Activated T-helper 17 cell treated with anti-CD3 and anti-CD28 coated beads, Interleukin-2, amount 50 U/mL, for 72 hours (primary cell): Measurements from ENCODE around the gene ZNF324B. TPM values are rescaled to one million over a fixed set of nuclear protein-coding genes. Genes with fewer than 3 reads are reported as not detected.
"Not testable (repeated sequence)": the region's sequence is repeated elsewhere in the genome, so short reads cannot be mapped to it uniquely, and the experiment has no call there.

Experiments
- ATAC-seq: fragments of 150-1000 bp; cut with Tn5 transposase; replicated peaks from 2 replicates; pipeline ENCODE4 v1.10.0; 2021; ENCODE audit warnings: mild to moderate bottlenecking, moderate library complexity
- H3K27ac Mint-ChIP-seq: one replicate; pipeline ENCODE4 v1.8.0; 2022; ENCODE audit warnings: mixed read lengths
- H3K27me3 Mint-ChIP-seq: one replicate; pipeline ENCODE4 v1.8.0; 2022; ENCODE audit warnings: mixed read lengths
- H3K36me3 Mint-ChIP-seq: one replicate; pipeline ENCODE4 v1.8.0; 2022; ENCODE audit warnings: low read depth, mild to moderate bottlenecking, mixed read lengths
- H3K4me1 Mint-ChIP-seq: one replicate; pipeline ENCODE4 v1.8.0; 2022; ENCODE audit warnings: mixed read lengths
- H3K4me3 Mint-ChIP-seq: one replicate; pipeline ENCODE4 v1.8.0; 2022; ENCODE audit warnings: mild to moderate bottlenecking, mixed read lengths
- H3K9me3 Mint-ChIP-seq: one replicate; pipeline ENCODE4 v1.8.0; 2022; ENCODE audit warnings: mixed read lengths
- total RNA-seq, 2 donors: library from RNA; stranded (reverse); gene quantifications; one replicate each; pipeline ENCODE4 v1.2.3, GENCODE V29; 2022

The ZNF324B gene
- total RNA-seq, 2 donors from 2014 or later = 8.8 to 8.9 TPM

DNA sequence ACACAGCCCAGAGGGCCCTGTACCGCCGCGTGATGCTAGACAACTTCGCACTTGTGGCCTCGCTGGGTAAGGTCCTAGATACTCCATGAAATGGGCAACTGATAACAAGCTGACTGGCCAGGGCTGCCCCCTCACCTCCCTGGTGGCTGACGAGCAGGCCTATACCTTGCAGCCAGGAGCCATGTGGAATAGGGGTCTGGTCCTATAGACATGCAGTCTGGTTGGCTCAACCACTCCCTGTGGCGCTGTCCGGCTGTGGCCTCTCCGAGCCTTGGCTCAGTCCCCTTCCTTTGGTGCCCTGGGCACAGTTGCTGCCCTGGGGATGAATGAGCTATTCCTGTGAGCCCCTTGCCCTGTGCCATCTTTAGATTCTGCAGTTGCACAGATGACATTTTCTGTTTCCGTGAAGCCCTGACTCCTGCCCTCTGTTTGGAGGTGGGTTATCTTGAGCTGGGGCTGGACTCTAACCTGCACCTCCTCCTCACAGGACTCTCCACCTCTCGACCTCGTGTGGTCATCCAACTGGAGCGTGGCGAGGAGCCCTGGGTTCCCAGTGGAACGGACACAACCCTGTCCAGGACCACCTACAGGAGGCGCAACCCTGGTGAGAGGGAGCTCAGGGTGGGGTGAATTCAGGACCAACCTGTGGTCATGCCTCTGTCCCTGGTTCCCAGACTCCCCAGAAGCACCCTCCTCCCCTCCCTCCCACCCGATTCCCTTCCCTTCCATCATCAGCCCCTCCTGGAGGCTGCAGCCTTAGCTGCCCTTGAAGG is 18.0 kb downstream of the ZNF324B start:
- H3K9me3 Mint-ChIP-seq = no peaks in the 10 kb centered on the region
- ATAC-seq = no peak
- H3K27me3 Mint-ChIP-seq = no peaks in the 10 kb centered on the region
- H3K27ac Mint-ChIP-seq = no peak overlapping the region
- no peak overlapping the region for H3K4me3 Mint-ChIP-seq
- H3K4me1 Mint-ChIP-seq = peaks cover 6% of the 10 kb centered on the region
- H3K36me3 Mint-ChIP-seq = peaks cover 35% of the 10 kb centered on the region

GRCh38 chr19:58470837-58471543 is 19.6 kb downstream of the ZNF324B start:
- H3K4me3 Mint-ChIP-seq, H3K27ac Mint-ChIP-seq, H3K9me3 Mint-ChIP-seq, H3K4me1 Mint-ChIP-seq, ATAC-seq, H3K27me3 Mint-ChIP-seq: not testable (repeated sequence)
- peaks cover 35% of the 10 kb centered on the region for H3K36me3 Mint-ChIP-seq

DNA sequence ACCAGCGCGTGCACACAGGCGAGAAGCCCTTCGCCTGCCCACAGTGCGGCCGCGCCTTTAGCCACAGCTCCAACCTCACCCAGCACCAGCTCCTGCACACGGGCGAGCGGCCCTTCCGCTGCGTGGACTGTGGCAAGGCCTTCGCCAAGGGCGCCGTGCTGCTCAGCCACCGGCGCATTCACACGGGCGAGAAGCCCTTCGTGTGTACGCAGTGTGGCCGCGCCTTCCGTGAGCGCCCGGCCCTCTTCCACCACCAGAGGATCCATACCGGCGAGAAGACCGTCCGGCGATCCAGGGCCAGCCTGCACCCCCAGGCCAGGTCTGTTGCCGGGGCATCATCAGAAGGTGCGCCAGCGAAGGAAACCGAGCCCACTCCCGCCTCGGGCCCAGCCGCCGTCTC is 20.3 kb downstream of the ZNF324B start:
- Mint-ChIP-seq H3K4me1 (peaks cover 11% of the 10 kb centered on the region), H3K9me3 (no peaks in the 10 kb centered on the region), H3K27me3 (no peaks in the 10 kb centered on the region), H3K36me3 (peaks cover 35% of the 10 kb centered on the region), H3K4me3 (no peak overlapping the region), H3K27ac (no peak overlapping the region)
- no peak for ATAC-seq

- H3K4me3 Mint-ChIP-seq = peak overlapping the region; percentile 88
- no peak for ATAC-seq
- no peaks in the 10 kb centered on the region for H3K9me3 Mint-ChIP-seq
- no peaks in the 10 kb centered on the region for H3K27me3 Mint-ChIP-seq
- H3K4me1 Mint-ChIP-seq = peaks cover 10% of the 10 kb centered on the region
- peaks cover 35% of the 10 kb centered on the region for H3K36me3 Mint-ChIP-seq
- peak overlapping the region; percentile 17 for H3K27ac Mint-ChIP-seq
Observed at GRCh38 chr19:58473775-58474174, 22.4 kb downstream of the ZNF324B start.

GRCh38 chr19:58474291-58474996 is 23.0 kb downstream of the ZNF324B start:
- no peak for ATAC-seq
- H3K4me1 Mint-ChIP-seq = peaks cover 10% of the 10 kb centered on the region
- no peaks in the 10 kb centered on the region for H3K9me3 Mint-ChIP-seq
- peaks cover 34% of the 10 kb centered on the region for H3K36me3 Mint-ChIP-seq
- no peaks in the 10 kb centered on the region for H3K27me3 Mint-ChIP-seq
- H3K27ac Mint-ChIP-seq = peak overlapping the region; percentile 17
- peak overlapping the region; percentile 88 for H3K4me3 Mint-ChIP-seq

DNA sequence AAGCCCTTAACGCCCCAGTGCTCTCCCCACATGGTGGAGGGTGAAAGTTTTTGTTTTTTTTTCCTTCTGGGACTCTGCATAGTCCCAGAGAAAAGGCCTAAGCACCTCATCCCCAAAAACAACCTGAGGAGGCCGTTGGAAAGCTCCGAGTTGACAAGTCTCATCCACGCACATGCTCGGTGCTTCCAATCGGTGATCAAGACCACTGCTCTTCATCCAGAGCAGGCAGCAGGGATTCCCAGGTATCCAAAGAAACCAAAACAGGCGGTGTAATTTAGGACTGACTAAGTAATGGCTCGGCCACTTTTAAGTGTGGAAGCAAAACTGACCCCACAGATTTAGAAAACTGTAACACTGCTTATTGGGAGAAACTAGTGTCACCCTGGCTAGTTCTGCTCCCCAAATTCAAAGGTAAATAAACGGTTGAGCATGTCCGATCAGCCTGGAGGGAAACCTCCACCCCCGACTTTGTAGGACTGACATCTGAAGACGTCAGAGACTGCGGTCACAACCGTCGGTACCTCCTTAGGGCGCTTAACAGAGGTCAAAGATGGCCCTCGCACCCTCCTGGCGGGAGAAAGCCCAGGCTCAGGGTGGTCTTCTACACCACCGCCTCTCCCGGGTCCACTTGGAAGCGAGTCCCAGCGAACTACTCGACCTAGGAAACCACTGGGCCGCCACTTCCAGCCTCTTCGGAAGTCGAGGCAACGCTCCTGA is 23.7 kb downstream of the ZNF324B start:
- peak overlapping the region; percentile 88 for H3K4me3 Mint-ChIP-seq
- H3K4me1 Mint-ChIP-seq = peaks cover 10% of the 10 kb centered on the region
- no peaks in the 10 kb centered on the region for H3K27me3 Mint-ChIP-seq
- H3K27ac Mint-ChIP-seq = peak overlapping the region; percentile 96
- H3K9me3 Mint-ChIP-seq = no peaks in the 10 kb centered on the region
- peaks cover 27% of the 10 kb centered on the region for H3K36me3 Mint-ChIP-seq
- ATAC-seq = peak; percentile 27

DNA sequence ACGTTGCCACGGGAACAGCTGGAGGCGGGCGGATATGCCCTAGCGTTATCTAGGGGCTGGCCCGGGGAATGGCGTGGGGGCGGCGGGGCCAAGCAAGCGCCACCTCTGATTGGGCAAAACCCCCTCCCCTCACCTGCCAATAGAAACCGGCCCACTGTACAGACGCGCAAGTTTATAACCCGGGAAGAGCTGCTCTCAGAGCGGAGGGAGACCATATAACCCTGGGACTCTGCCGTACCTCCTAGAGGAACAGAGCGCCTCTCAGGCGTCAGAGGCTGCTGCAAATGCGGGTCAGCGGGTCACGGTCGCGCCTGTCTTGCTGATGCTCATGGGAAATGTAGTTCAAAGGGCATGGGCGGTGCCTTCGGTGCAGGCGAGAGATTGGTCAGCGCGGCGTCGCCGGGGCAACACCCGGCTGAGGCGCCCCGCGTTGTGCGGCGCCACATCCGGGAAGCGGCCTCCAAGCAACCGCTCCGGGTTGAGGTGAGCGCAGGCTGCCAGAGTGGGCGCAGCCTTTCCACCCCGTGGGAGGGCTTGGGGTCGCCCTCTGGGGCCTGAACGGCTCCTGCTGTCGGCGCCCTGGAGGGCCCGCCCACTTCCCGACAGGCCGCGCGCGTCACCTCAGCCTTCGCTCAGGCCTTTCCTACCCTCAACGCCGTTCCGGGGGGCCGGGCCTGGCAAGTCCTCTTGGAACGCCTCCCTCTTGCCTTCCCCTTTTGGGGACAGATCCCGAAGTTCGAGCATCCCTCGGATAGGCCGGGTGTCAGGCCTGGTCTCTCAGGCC is 24.5 kb downstream of the ZNF324B start, which contains the start of gene ZNF446:
ZNF446 (plus strand) TSS at position 639 of the 784 bp plus-strand sequence. CDS start 867 bp downstream, outside the sequence.
- Mint-ChIP-seq H3K36me3 (peaks cover 19% of the 10 kb centered on the region), H3K27me3 (no peaks in the 10 kb centered on the region), H3K9me3 (no peaks in the 10 kb centered on the region), H3K4me1 (peaks cover 10% of the 10 kb centered on the region), H3K4me3 (peak within 1 kb of the TSS; percentile 88), H3K27ac (peak within 1 kb of the TSS; percentile 96)
- peak; percentile 93 for ATAC-seq

GRCh38 chr19:58476498-58477015 is 25.1 kb downstream of the ZNF324B start:
- H3K27me3 Mint-ChIP-seq = no peaks in the 10 kb centered on the region
- H3K9me3 Mint-ChIP-seq = no peaks in the 10 kb centered on the region
- H3K4me1 Mint-ChIP-seq = peaks cover 10% of the 10 kb centered on the region
- peak overlapping the region; percentile 88 for H3K4me3 Mint-ChIP-seq
- H3K36me3 Mint-ChIP-seq = peaks cover 18% of the 10 kb centered on the region
- H3K27ac Mint-ChIP-seq = peak overlapping the region; percentile 96
- ATAC-seq = no peak

DNA sequence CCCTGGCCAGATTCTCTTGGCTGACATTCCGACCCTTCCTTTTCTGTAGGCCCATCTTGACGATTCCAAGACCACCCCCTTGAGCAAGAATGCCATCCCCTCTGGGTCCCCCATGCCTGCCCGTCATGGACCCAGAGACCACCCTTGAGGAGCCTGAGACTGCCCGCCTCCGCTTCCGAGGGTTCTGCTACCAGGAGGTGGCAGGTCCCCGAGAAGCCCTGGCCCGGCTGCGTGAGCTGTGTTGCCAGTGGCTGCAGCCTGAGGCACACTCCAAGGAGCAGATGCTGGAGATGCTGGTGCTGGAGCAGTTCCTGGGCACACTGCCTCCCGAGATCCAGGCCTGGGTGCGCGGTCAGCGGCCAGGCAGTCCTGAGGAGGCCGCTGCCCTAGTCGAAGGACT is 25.7 kb downstream of the ZNF324B start:
- peaks cover 11% of the 10 kb centered on the region for H3K4me1 Mint-ChIP-seq
- H3K9me3 Mint-ChIP-seq = no peaks in the 10 kb centered on the region
- peaks cover 12% of the 10 kb centered on the region for H3K36me3 Mint-ChIP-seq

GRCh38 chr19:58477871-58478270 is 26.4 kb downstream of the ZNF324B start:
- Mint-ChIP-seq H3K27ac (peak overlapping the region; percentile 59), H3K36me3 (peaks cover 5% of the 10 kb centered on the region), H3K27me3 (no peaks in the 10 kb centered on the region), H3K4me1 (peaks cover 14% of the 10 kb centered on the region), H3K9me3 (no peaks in the 10 kb centered on the region), H3K4me3 (no peak overlapping the region)
- ATAC-seq = no peak

More for the DNA sequence above, 25.7 kb downstream of the ZNF324B start:
- no peak for ATAC-seq
- peak overlapping the region; percentile 88 for H3K4me3 Mint-ChIP-seq
- H3K27ac Mint-ChIP-seq = peak overlapping the region; percentile 96
- H3K27me3 Mint-ChIP-seq = no peaks in the 10 kb centered on the region

DNA sequence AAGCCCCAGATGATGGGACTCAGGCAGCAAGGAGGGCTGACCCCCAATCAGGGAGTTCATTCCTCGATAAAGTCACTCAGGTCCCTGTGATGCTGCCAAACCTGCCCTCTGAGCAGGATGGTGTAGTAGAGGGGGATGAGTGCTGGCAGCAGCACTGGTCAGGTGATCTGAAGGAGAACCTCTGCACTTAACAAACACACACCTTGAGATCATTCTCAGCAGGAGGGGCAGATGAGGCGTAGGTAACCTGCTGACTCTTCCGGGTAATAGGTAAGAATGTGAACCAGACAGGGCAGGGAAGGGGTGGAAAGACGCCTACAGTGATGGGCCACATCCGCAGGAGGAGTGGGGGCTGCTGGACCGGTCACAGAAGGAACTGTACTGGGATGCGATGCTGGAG is 27.9 kb downstream of the ZNF324B start:
- H3K27ac Mint-ChIP-seq = no peak overlapping the region
- no peak for ATAC-seq
- no peaks in the 10 kb centered on the region for H3K9me3 Mint-ChIP-seq
- H3K4me3 Mint-ChIP-seq = no peak overlapping the region
- no peaks in the 10 kb centered on the region for H3K27me3 Mint-ChIP-seq
- H3K36me3 Mint-ChIP-seq = no peaks in the 10 kb centered on the region
- H3K4me1 Mint-ChIP-seq = peaks cover 14% of the 10 kb centered on the region

GRCh38 chr19:58479736-58480480 is 28.5 kb downstream of the ZNF324B start:
- Mint-ChIP-seq H3K4me1 (peaks cover 10% of the 10 kb centered on the region), H3K4me3 (no peak overlapping the region), H3K9me3 (no peaks in the 10 kb centered on the region), H3K36me3 (no peaks in the 10 kb centered on the region), H3K27me3 (no peaks in the 10 kb centered on the region), H3K27ac (no peak overlapping the region)
- ATAC-seq = no peak

GRCh38 chr19:58480481-58480830 is 29.0 kb downstream of the ZNF324B start:
- H3K4me1 Mint-ChIP-seq = peaks cover 10% of the 10 kb centered on the region
- no peaks in the 10 kb centered on the region for H3K9me3 Mint-ChIP-seq
- no peaks in the 10 kb centered on the region for H3K27me3 Mint-ChIP-seq
- no peak overlapping the region for H3K27ac Mint-ChIP-seq
- no peak overlapping the region for H3K4me3 Mint-ChIP-seq
- no peak for ATAC-seq
- no peaks in the 10 kb centered on the region for H3K36me3 Mint-ChIP-seq
